ENCODE results near the gene EFCAB7.

- TF ChIP-seq POLR2AphosphoS5 (IDR thresholded peaks at IDR 0.05; ENCODE audit: borderline replicate concordance, low read depth, low read length) (no peak), EZH2 (IDR thresholded peaks at IDR 0.05) (no peak), FOXP2 (optimal IDR thresholded peaks at IDR 0.05; ENCODE audit: control extremely low read depth, extremely low read length, insufficient read depth) (no peak)
Measured at GRCh38 chr1:63601912-63602311, 78.6 kb downstream of the EFCAB7 start.

Measured in SK-N-MC (cell line).